Measurements from ENCODE around the gene BAG3. TPM values are rescaled to one million over a fixed set of nuclear protein-coding genes. Genes with fewer than 3 reads are reported as not detected.

The BAG3 gene
- total RNA-seq, 1 experiment from 2014 or later, result 35.2 TPM

DNA sequence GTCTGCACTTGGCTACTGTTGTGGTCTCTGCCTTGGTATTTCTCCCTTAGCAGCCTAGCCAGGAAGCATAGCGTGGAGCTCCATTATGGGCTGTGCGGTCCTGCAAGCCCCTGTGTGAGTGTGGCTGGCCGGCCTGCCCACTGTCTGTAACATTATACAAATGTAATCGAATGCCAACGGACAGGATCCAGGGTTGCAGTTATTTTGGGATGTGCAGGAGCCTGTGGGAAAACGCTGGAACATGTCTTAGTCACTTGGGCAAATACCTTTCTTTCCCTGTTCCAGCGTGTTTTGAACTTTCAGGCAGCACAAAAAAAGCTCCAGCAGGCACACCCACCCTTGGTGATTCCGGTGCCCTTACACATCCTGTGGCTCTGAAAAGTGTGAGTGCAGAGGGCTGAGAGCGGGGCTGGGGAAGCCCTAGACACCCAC lies 29.5 kb downstream of the BAG3 start:
- H3K36me3 Mint-ChIP-seq (ENCODE audit: insufficient read depth, unreplicated experiment), result peaks cover 25% of the 10 kb centered on the region
- CTCF ChIA-PET, result no interaction called here
- peak overlapping the region; percentile 44 for H3K27ac Mint-ChIP-seq (ENCODE audit: unreplicated experiment)
- no peak for DNase-seq
- H3K9me3 Mint-ChIP-seq (ENCODE audit: low read depth, unreplicated experiment), result no peaks in the 10 kb centered on the region
- peaks cover 30% of the 10 kb centered on the region for H3K4me1 Mint-ChIP-seq (ENCODE audit: low read depth, unreplicated experiment)
- intact Hi-C loops (cut with micrococcal nuclease; ENCODE audit: unreplicated experiment), result no loop called here
- no peak overlapping the region for H3K4me3 Mint-ChIP-seq (ENCODE audit: low read depth, unreplicated experiment)
- no peaks in the 10 kb centered on the region for H3K27me3 Mint-ChIP-seq (ENCODE audit: unreplicated experiment)
- no peak for TF ChIP-seq CTCF (IDR thresholded peaks at IDR 0.05; ENCODE audit: unreplicated experiment)
- no TSS peak for BruUV-seq (replicated peaks)

- H3K4me3 Mint-ChIP-seq (ENCODE audit: low read depth, unreplicated experiment), result peak overlapping the region; percentile 59
- peak; percentile 82 for TF ChIP-seq CTCF (IDR thresholded peaks at IDR 0.05; ENCODE audit: unreplicated experiment)
- H3K9me3 Mint-ChIP-seq (ENCODE audit: low read depth, unreplicated experiment), result no peaks in the 10 kb centered on the region
- DNase-seq, result peak; percentile 85
- peaks cover 23% of the 10 kb centered on the region for H3K4me1 Mint-ChIP-seq (ENCODE audit: low read depth, unreplicated experiment)
- H3K36me3 Mint-ChIP-seq (ENCODE audit: insufficient read depth, unreplicated experiment), result peaks cover 17% of the 10 kb centered on the region
- CTCF ChIA-PET, result interaction anchor here (0.6 to 2.3 kb wide), 4 partner anchors 39 to 1146 kb away, joined by 3 to 12 read pairs (median 6); partner anchors contain the start of gene INPP5F
- intact Hi-C loops (cut with micrococcal nuclease; ENCODE audit: unreplicated experiment), result loop anchor here (1.0 to 5.0 kb wide), 5 partner anchors 51 to 651 kb away; no protein-coding TSS in a partner anchor
- H3K27ac Mint-ChIP-seq (ENCODE audit: unreplicated experiment), result peak overlapping the region; percentile 50
- BruUV-seq (replicated peaks), result no TSS peak
- no peaks in the 10 kb centered on the region for H3K27me3 Mint-ChIP-seq (ENCODE audit: unreplicated experiment)
Observed at GRCh38 chr10:119686465-119687191, 35.4 kb downstream of the BAG3 start.

DNA sequence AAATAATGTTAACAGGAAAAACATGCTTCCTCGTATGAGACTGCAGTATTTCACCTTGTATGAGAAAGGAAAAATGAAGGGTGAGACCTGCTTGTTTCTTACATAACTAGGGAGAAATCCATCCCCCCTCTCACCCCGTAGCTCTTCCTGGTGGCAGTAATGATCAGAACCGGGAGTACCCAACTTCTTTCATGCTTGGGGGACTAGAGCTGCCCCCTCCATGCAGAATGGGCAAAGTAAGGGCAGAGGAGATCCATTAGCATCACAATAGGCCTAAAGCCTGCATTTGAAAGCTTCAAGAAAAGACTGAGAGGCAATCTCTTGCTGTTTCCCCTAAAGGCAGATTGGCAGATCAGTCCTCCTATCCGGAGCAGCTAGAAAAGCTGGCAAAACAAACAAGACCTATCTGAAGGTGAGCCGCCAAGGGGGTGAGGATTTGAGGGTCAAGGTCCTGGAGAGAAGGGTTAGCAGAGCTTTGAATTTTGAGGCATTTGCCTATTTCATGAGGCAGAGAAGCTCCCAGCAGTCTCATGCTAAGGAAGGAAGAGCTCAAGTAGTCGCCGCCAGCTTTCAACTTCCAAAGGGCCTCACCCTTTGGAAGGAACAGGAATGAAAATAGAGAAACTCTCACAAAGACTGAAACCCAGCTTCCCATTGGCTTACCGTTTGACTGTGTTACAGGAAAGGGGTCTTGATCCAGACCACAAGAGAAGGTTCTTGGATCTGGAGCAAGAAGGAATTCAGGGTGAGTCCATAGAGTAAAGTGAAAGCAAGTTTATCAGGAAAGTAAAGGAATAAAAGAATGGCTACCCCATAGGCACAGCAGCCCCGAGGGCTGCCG lies 36.2 kb downstream of the BAG3 start:
- peaks cover 16% of the 10 kb centered on the region for H3K4me1 Mint-ChIP-seq (ENCODE audit: low read depth, unreplicated experiment)
- no TSS peak for BruUV-seq (replicated peaks)
- H3K9me3 Mint-ChIP-seq (ENCODE audit: low read depth, unreplicated experiment), result no peaks in the 10 kb centered on the region
- peak overlapping the region; percentile 59 for H3K4me3 Mint-ChIP-seq (ENCODE audit: low read depth, unreplicated experiment)
- TF ChIP-seq CTCF (IDR thresholded peaks at IDR 0.05; ENCODE audit: unreplicated experiment), result no peak
- H3K36me3 Mint-ChIP-seq (ENCODE audit: insufficient read depth, unreplicated experiment), result peaks cover 10% of the 10 kb centered on the region
- CTCF ChIA-PET, result interaction anchor here (1.4 to 2.3 kb wide), 3 partner anchors 38 to 172 kb away, joined by 4 to 12 read pairs (median 7); partner anchors contain the start of gene INPP5F
- H3K27ac Mint-ChIP-seq (ENCODE audit: unreplicated experiment), result peak overlapping the region; percentile 50
- intact Hi-C loops (cut with micrococcal nuclease; ENCODE audit: unreplicated experiment), result loop anchor here (5.0 kb wide), 3 partner anchors 50 to 650 kb away; no protein-coding TSS in a partner anchor
- DNase-seq, result no peak
- H3K27me3 Mint-ChIP-seq (ENCODE audit: unreplicated experiment), result no peaks in the 10 kb centered on the region

- intact Hi-C loops (cut with micrococcal nuclease; ENCODE audit: unreplicated experiment), result loop anchor here (5.0 kb wide), 3 partner anchors 49 to 649 kb away; no protein-coding TSS in a partner anchor
- TF ChIP-seq CTCF (IDR thresholded peaks at IDR 0.05; ENCODE audit: unreplicated experiment), result no peak
- Mint-ChIP-seq H3K36me3 (ENCODE audit: insufficient read depth, unreplicated experiment) (peaks cover 10% of the 10 kb centered on the region), H3K27ac (ENCODE audit: unreplicated experiment) (no peak overlapping the region), H3K4me3 (ENCODE audit: low read depth, unreplicated experiment) (no peak overlapping the region), H3K9me3 (ENCODE audit: low read depth, unreplicated experiment) (no peaks in the 10 kb centered on the region), H3K27me3 (ENCODE audit: unreplicated experiment) (no peaks in the 10 kb centered on the region), H3K4me1 (ENCODE audit: low read depth, unreplicated experiment) (peaks cover 13% of the 10 kb centered on the region)
- BruUV-seq (replicated peaks), result no TSS peak
- CTCF ChIA-PET, result interaction anchor here (2.3 kb wide), 1 partner anchor 37 kb away, joined by 12 read pairs; the partner anchor contains the start of gene INPP5F
- no peak for DNase-seq
Observed at GRCh38 chr10:119688033-119688508, 36.9 kb downstream of the BAG3 start.

Measured in Calu3 (cell line).